ENCODE results near the gene MSL3B.
A peak's percentile ranks its signal among the peaks of the same experiment; 100 is the strongest.

The MSL3B gene

DNA sequence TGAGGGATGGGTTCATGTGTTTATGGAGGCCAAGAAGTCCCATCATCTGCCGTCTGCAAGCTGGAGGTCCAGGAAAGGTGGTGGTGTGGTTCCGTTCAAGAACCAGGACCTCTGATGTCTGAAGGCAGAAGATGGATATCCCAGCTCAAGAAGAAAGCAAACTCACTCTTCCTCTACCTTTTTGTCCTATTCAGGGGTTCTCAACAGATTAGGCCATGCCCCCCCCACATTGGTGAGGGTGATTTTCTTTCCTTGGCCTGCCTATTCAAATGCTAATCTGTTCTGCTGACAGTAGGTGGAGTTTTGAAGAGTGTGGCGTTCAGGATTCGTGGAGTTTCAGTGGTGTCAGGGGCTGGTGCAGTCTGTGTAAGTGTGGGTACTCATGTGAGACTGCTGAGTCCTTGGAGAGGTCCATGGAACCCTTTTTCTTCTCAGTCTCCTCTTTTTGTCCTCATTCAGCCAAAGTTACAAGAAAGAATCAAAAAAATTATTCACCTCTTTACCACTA, 5.9 kb downstream of the MSL3B start:
- H3K4me3 ChIP-seq (ENCODE audit: low read depth, low read length) = no peak overlapping the region
- TF ChIP-seq, protein P1, sequence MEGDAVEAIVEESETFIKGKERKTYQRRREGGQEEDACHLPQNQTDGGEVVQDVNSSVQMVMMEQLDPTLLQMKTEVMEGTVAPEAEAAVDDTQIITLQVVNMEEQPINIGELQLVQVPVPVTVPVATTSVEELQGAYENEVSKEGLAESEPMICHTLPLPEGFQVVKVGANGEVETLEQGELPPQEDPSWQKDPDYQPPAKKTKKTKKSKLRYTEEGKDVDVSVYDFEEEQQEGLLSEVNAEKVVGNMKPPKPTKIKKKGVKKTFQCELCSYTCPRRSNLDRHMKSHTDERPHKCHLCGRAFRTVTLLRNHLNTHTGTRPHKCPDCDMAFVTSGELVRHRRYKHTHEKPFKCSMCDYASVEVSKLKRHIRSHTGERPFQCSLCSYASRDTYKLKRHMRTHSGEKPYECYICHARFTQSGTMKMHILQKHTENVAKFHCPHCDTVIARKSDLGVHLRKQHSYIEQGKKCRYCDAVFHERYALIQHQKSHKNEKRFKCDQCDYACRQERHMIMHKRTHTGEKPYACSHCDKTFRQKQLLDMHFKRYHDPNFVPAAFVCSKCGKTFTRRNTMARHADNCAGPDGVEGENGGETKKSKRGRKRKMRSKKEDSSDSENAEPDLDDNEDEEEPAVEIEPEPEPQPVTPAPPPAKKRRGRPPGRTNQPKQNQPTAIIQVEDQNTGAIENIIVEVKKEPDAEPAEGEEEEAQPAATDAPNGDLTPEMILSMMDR (IDR thresholded peaks at IDR 0.05; ENCODE audit: borderline replicate concordance, insufficient read depth, low read depth, low read length) = no peak

- TF ChIP-seq, protein P1 (IDR thresholded peaks at IDR 0.05; ENCODE audit: borderline replicate concordance, insufficient read depth, low read depth, low read length) = no peak
- no peak overlapping the region for H3K4me3 ChIP-seq (ENCODE audit: low read depth, low read length)
Observed at GRCh38 chr2:233858331-233858730, 9.9 kb downstream of the MSL3B start.

DNA sequence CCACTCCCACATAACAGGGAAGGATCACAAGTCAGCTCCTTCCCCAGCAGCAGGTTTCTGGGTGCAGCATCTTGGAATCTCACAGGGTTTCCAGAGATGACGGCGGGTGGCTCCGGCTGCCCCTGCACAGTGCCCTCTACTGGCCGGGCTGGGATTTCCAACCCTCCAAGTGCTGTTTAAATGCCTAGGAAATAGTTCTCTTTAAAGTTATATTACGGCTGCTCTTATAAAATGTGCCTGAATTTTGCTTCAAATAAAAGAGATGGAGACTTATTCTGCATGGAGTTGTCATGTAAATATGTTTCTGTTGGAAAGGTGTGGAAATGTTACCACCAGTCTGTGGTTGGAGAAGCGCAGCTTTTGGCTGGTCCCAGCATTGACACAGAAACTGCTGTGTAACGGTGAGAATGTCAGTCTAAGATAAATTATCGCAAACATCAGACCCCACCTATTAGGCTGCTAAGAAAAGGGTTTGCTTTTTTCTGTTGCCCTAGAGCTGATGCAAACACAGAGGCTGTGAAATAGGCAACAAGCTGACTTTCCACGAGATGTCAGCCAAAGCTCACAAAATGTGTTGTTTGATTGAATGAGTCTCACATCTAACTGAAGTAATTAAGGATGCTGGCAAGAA, 10.6 kb downstream of the MSL3B start:
- no peak overlapping the region for H3K4me3 ChIP-seq (ENCODE audit: low read depth, low read length)
- TF ChIP-seq, protein P1 (IDR thresholded peaks at IDR 0.05; ENCODE audit: borderline replicate concordance, insufficient read depth, low read depth, low read length) = peak; percentile 76

GRCh38 chr2:233856184-233856583, 12.0 kb downstream of the MSL3B start:
- H3K4me3 ChIP-seq (ENCODE audit: low read depth, low read length) = no peak overlapping the region
- TF ChIP-seq, protein P1 (IDR thresholded peaks at IDR 0.05; ENCODE audit: borderline replicate concordance, insufficient read depth, low read depth, low read length) = no peak

GRCh38 chr2:233855345-233855744, 12.8 kb downstream of the MSL3B start:
- H3K4me3 ChIP-seq (ENCODE audit: low read depth, low read length) = no peak overlapping the region
- TF ChIP-seq, protein P1 (IDR thresholded peaks at IDR 0.05; ENCODE audit: borderline replicate concordance, insufficient read depth, low read depth, low read length) = no peak

DNA sequence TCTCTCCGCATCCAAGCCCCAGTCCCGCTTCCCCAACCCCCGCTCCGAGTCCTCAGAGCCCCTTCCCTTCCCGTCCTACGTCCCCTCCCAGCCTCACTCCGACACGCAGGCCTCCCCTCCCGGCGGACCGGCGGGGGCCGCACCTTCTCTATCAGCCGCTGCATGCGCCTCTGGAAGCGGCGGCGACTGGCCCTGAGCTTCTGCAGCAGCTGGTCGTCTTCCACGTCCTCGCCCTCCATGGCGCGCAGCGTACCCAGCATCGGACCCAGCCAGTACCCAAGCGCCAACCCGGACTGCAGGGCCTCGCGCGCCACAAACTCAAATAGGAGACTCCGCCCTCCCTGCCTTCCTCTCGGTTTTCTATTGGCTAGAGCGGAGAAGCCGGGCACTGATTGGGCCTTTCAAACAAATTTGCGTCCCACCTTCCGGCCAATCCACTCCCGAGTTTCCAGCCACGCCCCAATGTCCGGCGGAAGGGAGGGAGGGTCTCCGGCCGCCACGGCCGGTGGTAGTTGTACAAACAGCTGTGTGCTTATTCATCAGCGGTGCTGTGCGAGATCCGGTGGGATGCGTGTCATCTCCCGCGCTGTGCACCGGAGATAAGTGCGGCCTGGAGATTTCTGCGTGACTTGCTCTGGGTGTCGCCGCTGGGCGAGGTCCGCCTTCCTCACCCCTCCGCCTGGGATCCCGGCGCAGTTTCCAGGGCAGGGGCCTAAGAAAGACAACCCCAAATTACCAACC, 13.8 kb downstream of the MSL3B start, which contains the start of gene HJURP:
TSS of gene HJURP (minus strand) at position 295 of the 741 bp plus-strand sequence. CDS start at position 260, 35 bp downstream.
- TF ChIP-seq, protein P1 (IDR thresholded peaks at IDR 0.05; ENCODE audit: borderline replicate concordance, insufficient read depth, low read depth, low read length) = no peak
- H3K4me3 ChIP-seq (ENCODE audit: low read depth, low read length) = peak within 1 kb of the TSS; percentile 67

Measured in GM12875 (cell line).